Measurements from ENCODE around the gene SWSAP1. TPM values are rescaled to one million over a fixed set of nuclear protein-coding genes. Genes with fewer than 3 reads are reported as not detected.
"Not testable (repeated sequence)": the region's sequence is repeated elsewhere in the genome, so short reads cannot be mapped to it uniquely, and the experiment has no call there.

The SWSAP1 gene
- total RNA-seq: 0.82 TPM

- DNase-seq: peak; percentile 100
Measured at GRCh38 chr19:11374433-11375142, at the start of gene SWSAP1. SWSAP1 (plus strand) TSS chr19:11374666; CDS start chr19:11374681, 15 bp downstream.

- DNase-seq: no peak
Measured at GRCh38 chr19:11324748-11325389, 49.6 kb upstream of the SWSAP1 start.

- DNase-seq: no peak
Measured at GRCh38 chr19:11325544-11325943, 48.9 kb upstream of the SWSAP1 start.

- no peak for DNase-seq
Measured at GRCh38 chr19:11330127-11330526, 44.3 kb upstream of the SWSAP1 start.

- no peak for DNase-seq
Measured at GRCh38 chr19:11331502-11331901, 43.0 kb upstream of the SWSAP1 start.

GRCh38 chr19:11332822-11333221 lies 41.6 kb upstream of the SWSAP1 start:
- no peak for DNase-seq

GRCh38 chr19:11333838-11334237 lies 40.6 kb upstream of the SWSAP1 start:
- not testable (repeated sequence) for DNase-seq

GRCh38 chr19:11335449-11336146 lies 38.9 kb upstream of the SWSAP1 start:
- no peak for DNase-seq

GRCh38 chr19:11337080-11337479 lies 37.4 kb upstream of the SWSAP1 start:
- no peak for DNase-seq

- no peak for DNase-seq
Measured at GRCh38 chr19:11338121-11338520, 36.3 kb upstream of the SWSAP1 start.

- DNase-seq: peak; percentile 45
Measured at GRCh38 chr19:11338569-11339253, 35.8 kb upstream of the SWSAP1 start.

- peak; percentile 97 for DNase-seq
Measured at GRCh38 chr19:11339254-11340098, 35.0 kb upstream of the SWSAP1 start, which contains the start of gene RAB3D. RAB3D (minus strand) TSS chr19:11339657; CDS start chr19:11337399, 2,258 bp downstream.

- DNase-seq: not testable (repeated sequence)
Measured at GRCh38 chr19:11340099-11340467, 34.4 kb upstream of the SWSAP1 start.

GRCh38 chr19:11342429-11342828 lies 32.0 kb upstream of the SWSAP1 start:
- DNase-seq: no peak

GRCh38 chr19:11345122-11345803 lies 29.2 kb upstream of the SWSAP1 start:
- DNase-seq: no peak

GRCh38 chr19:11346104-11346940 lies 28.1 kb upstream of the SWSAP1 start, which contains the start of the genes CCDC159 and TMEM205:
CCDC159 (plus strand) TSS chr19:11346519; CDS start chr19:11346607, 88 bp downstream.
TMEM205 (minus strand) TSS chr19:11346268; CDS start chr19:11345619, 649 bp downstream.
- peak; percentile 99 for DNase-seq

GRCh38 chr19:11347546-11348039 lies 26.9 kb upstream of the SWSAP1 start:
- DNase-seq: no peak

GRCh38 chr19:11349171-11349570 lies 25.3 kb upstream of the SWSAP1 start:
- no peak for DNase-seq

- DNase-seq: not testable (repeated sequence)
Measured at GRCh38 chr19:11354102-11354501, 20.4 kb upstream of the SWSAP1 start.
